RWPE1 (cell line): ENCODE data around the gene PLXDC2.
A peak's percentile ranks its signal among the peaks of the same experiment; 100 is the strongest.

ENCODE experiments used
- CTCF ChIA-PET: fragments of 350-600 bp; sonication (Branson Sonifier 250); formaldehyde crosslinking; extraction: SDS; loops from one replicate; lab custom pipeline; 2021; lab: Yijun Ruan, JAX
- POLR2A ChIA-PET: fragments of 400-600 bp; formaldehyde crosslinking; extraction: SDS; loops from one replicate; lab custom pipeline; 2020; ENCODE audit warnings: antibody characterized with exemption; ENCODE audit not compliant: low non-redundant PET; lab: Yijun Ruan, JAX
- DNase-seq: peaks from one replicate; pipeline ENCODE4 v3.0.0; 2012; ENCODE audit warnings: low spot score
- H3K27ac ChIP-seq: fragments of 450-650 bp; 2 replicates; pipeline ENCODE4 v1.5.1; 2017
- CTCF ChIP-seq: fragments of 450-650 bp; conservative IDR thresholded peaks from 2 replicates; pipeline ENCODE4 v1.5.1; 2017; ENCODE audit warnings: low read depth, mild to moderate bottlenecking

PLXDC2 gene

DNA sequence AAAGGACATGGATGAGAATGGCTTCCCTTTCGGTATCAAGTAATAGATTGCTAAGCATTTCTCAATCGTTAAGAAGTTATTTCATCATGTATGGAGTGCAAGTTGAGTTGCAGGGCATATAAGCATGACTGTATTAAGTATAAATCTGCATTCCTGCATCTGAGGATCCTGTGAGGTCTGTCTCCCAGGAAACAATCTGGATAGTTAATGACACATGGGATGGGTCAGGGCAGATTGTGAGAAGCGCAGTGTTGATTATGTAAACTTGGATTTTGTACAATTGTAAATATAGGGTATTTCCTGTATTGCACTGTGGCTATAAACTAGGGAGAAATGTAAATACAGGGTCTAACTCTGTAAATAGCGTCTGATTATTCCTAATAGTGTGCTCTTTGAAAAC is 102.6 kb downstream of the PLXDC2 start:
- POLR2A ChIA-PET, result no interaction called here
- DNase-seq, result peak; percentile 28
- no peak overlapping the region for H3K27ac ChIP-seq
- CTCF ChIA-PET, result interaction anchor here (0.5 kb wide), 1 partner anchor 98 kb away, joined by 4 read pairs; no protein-coding TSS in a partner anchor
- TF ChIP-seq CTCF, result no peak

DNA sequence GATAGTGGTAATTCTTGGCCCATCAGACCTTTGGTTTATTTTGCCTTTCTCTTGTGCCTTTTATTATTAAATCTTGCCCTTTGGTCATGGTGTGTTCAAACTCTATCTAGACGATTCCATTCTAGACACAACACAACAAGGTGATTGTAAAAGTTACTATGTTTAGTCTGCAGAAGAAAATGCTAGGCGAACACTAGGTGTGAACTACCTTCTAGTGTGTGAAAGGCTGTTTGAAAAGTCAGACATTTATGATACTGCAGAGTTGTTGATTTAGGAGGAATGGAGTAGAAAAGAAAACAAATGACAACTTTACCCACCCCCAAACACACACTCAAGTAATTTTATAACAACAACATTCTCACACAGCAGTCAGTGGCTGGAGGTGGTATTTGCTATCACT is 103.4 kb downstream of the PLXDC2 start:
- no peak for TF ChIP-seq CTCF
- no peak for DNase-seq
- peak overlapping the region; percentile 85 for H3K27ac ChIP-seq
- ChIA-PET CTCF (interaction anchor here (0.5 kb wide), 2 partner anchors 9 to 101 kb away, joined by 3 to 7 read pairs; no protein-coding TSS in a partner anchor), POLR2A (no interaction called here)

DNA sequence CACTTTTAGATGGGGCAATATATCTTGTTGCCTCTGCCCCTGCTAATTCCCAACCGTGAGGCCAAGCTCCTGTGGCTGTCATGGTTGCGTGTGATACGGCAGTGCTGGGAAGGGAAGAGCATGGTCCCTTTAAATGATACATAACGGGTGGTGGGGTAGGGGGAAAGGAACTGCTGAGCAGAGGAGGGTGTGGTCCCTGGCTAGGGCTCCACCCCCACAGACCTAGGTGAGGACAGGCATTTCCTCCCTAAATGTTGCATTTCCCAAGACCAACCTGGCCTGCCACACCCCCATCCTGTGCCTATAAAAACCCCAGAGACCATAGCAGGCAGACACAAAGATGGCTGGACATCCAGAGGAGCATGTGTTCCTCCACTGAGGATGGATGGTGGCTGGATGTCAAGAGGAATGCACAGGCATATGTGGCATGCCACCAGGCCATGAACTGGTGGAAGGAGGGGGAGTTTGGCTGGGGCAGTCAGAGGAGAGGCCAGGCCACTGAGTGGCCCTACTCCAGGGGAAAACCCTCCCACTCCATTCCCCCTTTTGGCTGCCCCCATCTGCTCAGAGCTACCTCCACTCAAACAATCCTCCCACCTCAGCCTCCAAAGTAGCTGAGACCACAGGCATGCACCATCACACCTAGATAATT is 104.0 kb downstream of the PLXDC2 start:
- no peak for TF ChIP-seq CTCF
- ChIA-PET CTCF (interaction anchor here (0.6 to 0.7 kb wide), 2 partner anchors 28 to 375 kb away, joined by 7 read pairs; no protein-coding TSS in a partner anchor), POLR2A (no interaction called here)
- peak overlapping the region; percentile 85 for H3K27ac ChIP-seq
- no peak for DNase-seq

DNA sequence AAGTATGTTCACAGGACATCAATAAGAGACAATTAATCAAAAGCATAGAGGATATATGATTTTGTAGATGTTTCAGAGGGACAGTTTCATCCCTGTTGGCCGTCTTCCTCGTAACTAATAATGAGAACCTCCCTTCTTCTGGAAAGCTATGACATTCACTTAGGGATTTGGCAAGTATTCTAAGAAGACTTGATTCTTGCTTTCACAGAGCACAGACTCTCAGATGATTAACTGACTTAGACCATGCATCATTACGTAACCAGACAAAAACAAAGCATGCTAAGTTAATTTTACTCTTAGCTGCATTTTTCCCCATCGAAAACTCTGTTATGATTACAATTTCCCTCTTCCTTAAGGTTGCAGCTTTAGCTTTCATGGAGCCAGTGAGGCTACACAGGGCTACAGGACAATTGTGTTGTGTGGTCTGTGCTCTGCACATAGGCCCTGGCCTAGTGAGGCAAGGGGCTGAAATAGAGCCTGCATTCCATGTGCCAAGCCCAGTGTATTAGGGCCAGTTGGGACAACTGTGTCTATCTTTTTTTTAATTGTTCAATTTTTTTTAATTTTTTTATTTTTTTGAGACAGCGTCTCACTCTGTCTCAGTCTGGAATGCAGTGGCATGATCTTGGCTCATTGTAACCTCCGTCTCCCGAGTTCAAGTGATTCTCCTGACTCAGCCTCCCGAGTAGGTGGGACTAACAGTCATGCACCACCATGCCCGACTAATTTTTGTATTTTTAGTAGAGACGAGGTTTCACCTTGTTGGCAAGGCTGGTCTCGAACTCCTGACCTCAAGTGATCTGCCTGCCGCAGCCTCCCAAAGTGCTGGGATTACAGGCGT is 105.3 kb downstream of the PLXDC2 start:
- TF ChIP-seq CTCF, result no peak
- CTCF ChIA-PET, result no interaction called here
- peak overlapping the region; percentile 99 for H3K27ac ChIP-seq
- DNase-seq, result no peak
- POLR2A ChIA-PET, result no interaction called here

DNA sequence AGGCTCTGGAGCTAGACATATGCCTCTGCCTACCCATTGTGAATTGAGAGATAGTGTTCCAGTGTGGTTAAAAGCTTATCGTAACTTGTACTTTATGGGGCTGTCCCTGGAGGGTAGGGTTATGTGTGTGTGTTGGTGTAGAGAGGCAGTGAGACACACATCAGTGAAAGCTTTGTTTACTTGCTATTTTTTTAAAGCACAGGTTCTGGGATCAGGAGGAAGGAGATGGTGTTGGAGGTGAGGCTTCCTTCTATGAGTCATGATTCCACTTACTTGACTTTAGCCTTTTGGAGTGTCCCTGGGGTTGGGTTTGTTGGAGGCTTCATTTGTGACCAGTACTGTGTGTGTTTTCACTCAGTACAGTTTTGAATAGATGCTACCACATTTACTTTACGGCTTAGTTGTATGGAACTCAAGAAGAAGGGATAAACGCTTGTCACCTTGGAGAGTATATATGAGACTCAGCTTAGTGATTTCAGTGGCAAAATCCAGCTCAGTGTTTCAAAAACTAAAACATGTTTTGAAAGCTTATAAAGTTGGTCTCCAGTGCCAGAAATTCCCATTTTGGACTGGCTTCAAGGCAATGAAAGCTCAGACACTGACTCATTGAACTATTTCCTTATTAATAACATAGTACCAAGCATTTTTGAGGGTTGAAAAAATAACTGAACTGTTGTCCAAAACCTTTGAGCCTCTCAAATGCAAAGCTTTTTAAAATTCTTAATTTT is 106.2 kb downstream of the PLXDC2 start:
- DNase-seq, result peak; percentile 11
- H3K27ac ChIP-seq, result peak overlapping the region; percentile 99
- POLR2A ChIA-PET, result no interaction called here
- no peak for TF ChIP-seq CTCF
- CTCF ChIA-PET, result no interaction called here

GRCh38 chr10:19925064-19925463 is 108.8 kb downstream of the PLXDC2 start:
- POLR2A ChIA-PET, result no interaction called here
- TF ChIP-seq CTCF, result no peak
- CTCF ChIA-PET, result no interaction called here
- H3K27ac ChIP-seq, result no peak overlapping the region
- DNase-seq, result no peak
